ENCODE data around the gene GSN.

- TF ChIP-seq JUN (CRISPR knock-in tag; IDR thresholded peaks at IDR 0.05): no peak
- no peak for TF ChIP-seq POLR2A (IDR thresholded peaks at IDR 0.05; ENCODE audit: insufficient read depth in 1 of 2, low read depth in 2 of 2, low read length in 2 of 2)
- TF ChIP-seq MED1 (CRISPR knock-in tag; IDR thresholded peaks at IDR 0.05): no peak
- no peak for TF ChIP-seq CBX1 (IDR thresholded peaks at IDR 0.05; ENCODE audit: low read depth)
- no peak for TF ChIP-seq ZNF280D (CRISPR knock-in tag; IDR thresholded peaks at IDR 0.05)
- TF ChIP-seq, protein P1, sequence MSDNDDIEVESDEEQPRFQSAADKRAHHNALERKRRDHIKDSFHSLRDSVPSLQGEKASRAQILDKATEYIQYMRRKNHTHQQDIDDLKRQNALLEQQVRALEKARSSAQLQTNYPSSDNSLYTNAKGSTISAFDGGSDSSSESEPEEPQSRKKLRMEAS (IDR thresholded peaks at IDR 0.05): no peak
- TF ChIP-seq ZFP1 (CRISPR knock-in tag; IDR thresholded peaks at IDR 0.05): no peak
- no peak for TF ChIP-seq BRCA1 (CRISPR knock-in tag; IDR thresholded peaks at IDR 0.05)
- no peak for TF ChIP-seq ZNF331 (CRISPR knock-in tag; IDR thresholded peaks at IDR 0.05)
- no peak for TF ChIP-seq RNF2 (conservative IDR thresholded peaks at IDR 0.05; ENCODE audit: low read depth)
- TF ChIP-seq ZNF274 (CRISPR knock-in tag; IDR thresholded peaks at IDR 0.05): no peak
- TF ChIP-seq, protein P2, sequence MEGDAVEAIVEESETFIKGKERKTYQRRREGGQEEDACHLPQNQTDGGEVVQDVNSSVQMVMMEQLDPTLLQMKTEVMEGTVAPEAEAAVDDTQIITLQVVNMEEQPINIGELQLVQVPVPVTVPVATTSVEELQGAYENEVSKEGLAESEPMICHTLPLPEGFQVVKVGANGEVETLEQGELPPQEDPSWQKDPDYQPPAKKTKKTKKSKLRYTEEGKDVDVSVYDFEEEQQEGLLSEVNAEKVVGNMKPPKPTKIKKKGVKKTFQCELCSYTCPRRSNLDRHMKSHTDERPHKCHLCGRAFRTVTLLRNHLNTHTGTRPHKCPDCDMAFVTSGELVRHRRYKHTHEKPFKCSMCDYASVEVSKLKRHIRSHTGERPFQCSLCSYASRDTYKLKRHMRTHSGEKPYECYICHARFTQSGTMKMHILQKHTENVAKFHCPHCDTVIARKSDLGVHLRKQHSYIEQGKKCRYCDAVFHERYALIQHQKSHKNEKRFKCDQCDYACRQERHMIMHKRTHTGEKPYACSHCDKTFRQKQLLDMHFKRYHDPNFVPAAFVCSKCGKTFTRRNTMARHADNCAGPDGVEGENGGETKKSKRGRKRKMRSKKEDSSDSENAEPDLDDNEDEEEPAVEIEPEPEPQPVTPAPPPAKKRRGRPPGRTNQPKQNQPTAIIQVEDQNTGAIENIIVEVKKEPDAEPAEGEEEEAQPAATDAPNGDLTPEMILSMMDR (CRISPR knock-in tag; IDR thresholded peaks at IDR 0.05): no peak
- TF ChIP-seq EZH2 (conservative IDR thresholded peaks at IDR 0.05; ENCODE audit: low read depth, low read length): no peak
Measured at GRCh38 chr9:121309833-121310425, 42.0 kb downstream of the GSN start.

Measured in HepG2 (cell line).